CD4-positive, CD25-positive, alpha-beta regulatory T cell (primary cell): ENCODE data around the gene TPCN2. TPM values are rescaled to one million over a fixed set of nuclear protein-coding genes. Genes with fewer than 3 reads are reported as not detected.

Experiments
- ATAC-seq, 2 donors: fragments of 150-1000 bp; cut with Tn5 transposase; one replicate each; pipeline ENCODE4 v1.10.0; 2021; ENCODE audit warnings: low read depth in 2 of 2, moderate number of reproducible peaks in 2 of 2, moderate library complexity in 1 of 2
- DNase-seq, 3 donors: peaks; one replicate each; pipeline versions ENCODE4 v3.0.0 to v3.0.0-alpha.2; 2012 to 2022; ENCODE audit warnings: mixed read lengths in 1 of 3
- H3K27ac ChIP-seq: one replicate; pipeline ENCODE4 v1.7.0; 2013; ENCODE audit warnings: mild to moderate bottlenecking, low read length; ENCODE audit not compliant: insufficient read depth, poor library complexity, severe bottlenecking
- H3K27me3 ChIP-seq: one replicate; pipeline ENCODE4 v1.7.0; 2013; ENCODE audit warnings: low read length; ENCODE audit not compliant: control insufficient read depth, insufficient read depth
- H3K36me3 ChIP-seq: one replicate; pipeline ENCODE4 v1.7.0; 2013; ENCODE audit warnings: mild to moderate bottlenecking, low read length, moderate library complexity; ENCODE audit not compliant: control insufficient read depth, insufficient read depth
- H3K4me1 ChIP-seq: 2 replicates; pipeline ENCODE4 v1.7.0; 2013; ENCODE audit warnings: mild to moderate bottlenecking, low read length; ENCODE audit not compliant: insufficient read depth, control insufficient read depth, poor library complexity, severe bottlenecking
- H3K4me3 ChIP-seq: one replicate; pipeline ENCODE4 v1.7.0; 2013; ENCODE audit warnings: low read depth, mild to moderate bottlenecking, low read length, moderate library complexity
- H3K9me3 ChIP-seq, 2 experiments: 1 replicate in 1 of 2; 2 replicates in 1 of 2; pipeline ENCODE4 v1.7.0; 2013; ENCODE audit warnings: low read length in 2 of 2, mild to moderate bottlenecking in 1 of 2, moderate library complexity in 1 of 2; ENCODE audit not compliant: control insufficient read depth in 2 of 2
- H3K27ac Mint-ChIP-seq, 3 donors: one replicate each; pipeline ENCODE4 v1.8.0; 2020 to 2022; ENCODE audit warnings: mild to moderate bottlenecking in 3 of 3, mixed read lengths in 3 of 3, moderate library complexity in 2 of 3
- H3K27me3 Mint-ChIP-seq: one replicate; pipeline ENCODE4 v1.8.0; 2022; ENCODE audit warnings: mild to moderate bottlenecking, mixed read lengths
- H3K36me3 Mint-ChIP-seq: one replicate; pipeline ENCODE4 v1.8.0; 2020; ENCODE audit warnings: mixed read lengths
- H3K4me1 Mint-ChIP-seq, 4 donors: one replicate each; pipeline ENCODE4 v1.8.0; 2020 to 2022; ENCODE audit warnings: mixed read lengths in 4 of 4, mild to moderate bottlenecking in 1 of 4
- H3K4me3 Mint-ChIP-seq, 4 donors: one replicate each; pipeline ENCODE4 v1.8.0; 2020 to 2022; ENCODE audit warnings: mild to moderate bottlenecking in 4 of 4, mixed read lengths in 4 of 4, moderate library complexity in 3 of 4
- H3K9me3 Mint-ChIP-seq, 7 donors: one replicate each; pipeline ENCODE4 v1.8.0; 2020 to 2022; ENCODE audit warnings: mixed read lengths in 7 of 7, mild to moderate bottlenecking in 3 of 7, moderate library complexity in 2 of 7
- polyA plus RNA-seq, 4 donors: library from polyadenylated mRNA; unstranded; fragments of 300-500 nt; fragmentation: Illumina TruSeq; gene quantifications; one replicate each; pipeline ENCODE4 v1.2.3, GENCODE V29; 2021
- total RNA-seq: library from RNA; stranded (reverse); gene quantifications from one replicate; pipeline ENCODE4 v1.2.3, GENCODE V29; 2022

The TPCN2 gene
- total and polyA plus RNA-seq, 5 donors from 2014 or later, result 5.9 to 20.5 (median 6.6) TPM

DNA sequence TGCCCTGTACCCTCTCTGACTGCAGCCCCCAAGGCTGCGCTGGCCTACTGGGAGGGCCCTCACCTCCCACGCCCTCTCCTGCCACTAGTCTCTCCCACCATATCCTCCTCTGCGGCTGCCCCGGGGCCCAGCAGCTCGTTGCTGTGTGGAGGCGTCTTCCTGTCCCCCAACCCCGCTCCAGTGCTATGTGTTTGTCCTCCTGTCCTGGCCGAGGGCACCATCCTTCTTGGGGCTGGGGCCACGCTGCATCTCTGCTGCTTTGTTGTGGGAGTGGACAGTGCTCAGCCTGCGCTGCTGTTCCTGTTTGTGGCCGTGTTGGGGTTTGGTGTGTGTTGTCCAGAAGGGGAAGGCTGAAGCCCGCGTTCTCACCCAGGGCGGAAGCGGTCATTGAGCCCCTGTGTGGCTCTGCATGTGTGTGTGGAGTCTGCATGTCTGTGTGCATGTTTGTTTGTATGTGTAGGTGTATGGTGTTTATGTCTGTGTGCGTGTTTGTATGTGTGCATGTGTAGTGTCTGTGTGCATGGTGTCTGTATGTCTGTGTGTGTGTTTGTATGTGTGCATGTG lies 15.7 kb downstream of the TPCN2 start:
- ATAC-seq (no peak), DNase-seq (no peak)
- no peaks in the 10 kb centered on the region for H3K27me3 ChIP-seq
- H3K27ac ChIP-seq, result no peak overlapping the region
- H3K36me3 Mint-ChIP-seq, result peaks cover 4% of the 10 kb centered on the region
- H3K4me1 Mint-ChIP-seq, result peaks cover 0 to 8% (median 4%) of the 10 kb centered on the region in 4 donors
- H3K4me3 Mint-ChIP-seq, result no peak overlapping the region
- no peaks in the 10 kb centered on the region for H3K4me1 ChIP-seq
- H3K4me3 ChIP-seq, result no peak overlapping the region
- no peaks in the 10 kb centered on the region for H3K9me3 ChIP-seq
- H3K9me3 Mint-ChIP-seq, result no peaks in the 10 kb centered on the region
- no peak overlapping the region for H3K27ac Mint-ChIP-seq
- H3K27me3 Mint-ChIP-seq, result no peaks in the 10 kb centered on the region
- peaks cover 11% of the 10 kb centered on the region for H3K36me3 ChIP-seq

DNA sequence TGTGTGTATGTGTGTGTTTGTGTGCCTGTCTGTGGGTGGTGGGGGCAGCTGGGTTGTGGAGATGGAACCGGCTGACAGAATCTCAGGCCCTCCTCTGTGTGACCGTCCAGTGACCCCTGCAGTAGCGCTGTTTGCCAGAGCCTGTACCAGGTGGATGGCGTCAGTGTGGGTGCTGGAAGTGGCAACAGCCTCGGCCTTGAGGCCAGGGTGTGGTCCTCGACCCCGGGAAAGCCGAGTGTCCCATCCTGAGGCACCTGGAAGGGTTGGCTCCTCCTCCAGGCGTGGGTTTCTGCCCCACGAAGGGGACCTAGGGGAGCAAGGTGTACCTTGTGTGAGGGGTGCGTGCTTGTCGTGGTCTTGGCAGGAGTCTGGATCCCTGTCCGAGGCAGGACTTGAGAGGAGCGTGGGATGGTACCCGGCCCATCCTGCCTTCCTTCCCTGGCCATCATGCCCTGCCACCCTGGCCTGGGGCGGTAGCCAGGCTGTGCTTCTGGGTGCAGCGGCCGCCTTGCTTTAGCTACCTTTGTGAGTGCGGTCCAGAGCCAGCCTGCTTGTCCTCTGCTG lies 16.5 kb downstream of the TPCN2 start:
- peak overlapping the region in 1 of 3 donors; percentile 49 for H3K27ac Mint-ChIP-seq
- peaks cover 11% of the 10 kb centered on the region for H3K36me3 ChIP-seq

DNA sequence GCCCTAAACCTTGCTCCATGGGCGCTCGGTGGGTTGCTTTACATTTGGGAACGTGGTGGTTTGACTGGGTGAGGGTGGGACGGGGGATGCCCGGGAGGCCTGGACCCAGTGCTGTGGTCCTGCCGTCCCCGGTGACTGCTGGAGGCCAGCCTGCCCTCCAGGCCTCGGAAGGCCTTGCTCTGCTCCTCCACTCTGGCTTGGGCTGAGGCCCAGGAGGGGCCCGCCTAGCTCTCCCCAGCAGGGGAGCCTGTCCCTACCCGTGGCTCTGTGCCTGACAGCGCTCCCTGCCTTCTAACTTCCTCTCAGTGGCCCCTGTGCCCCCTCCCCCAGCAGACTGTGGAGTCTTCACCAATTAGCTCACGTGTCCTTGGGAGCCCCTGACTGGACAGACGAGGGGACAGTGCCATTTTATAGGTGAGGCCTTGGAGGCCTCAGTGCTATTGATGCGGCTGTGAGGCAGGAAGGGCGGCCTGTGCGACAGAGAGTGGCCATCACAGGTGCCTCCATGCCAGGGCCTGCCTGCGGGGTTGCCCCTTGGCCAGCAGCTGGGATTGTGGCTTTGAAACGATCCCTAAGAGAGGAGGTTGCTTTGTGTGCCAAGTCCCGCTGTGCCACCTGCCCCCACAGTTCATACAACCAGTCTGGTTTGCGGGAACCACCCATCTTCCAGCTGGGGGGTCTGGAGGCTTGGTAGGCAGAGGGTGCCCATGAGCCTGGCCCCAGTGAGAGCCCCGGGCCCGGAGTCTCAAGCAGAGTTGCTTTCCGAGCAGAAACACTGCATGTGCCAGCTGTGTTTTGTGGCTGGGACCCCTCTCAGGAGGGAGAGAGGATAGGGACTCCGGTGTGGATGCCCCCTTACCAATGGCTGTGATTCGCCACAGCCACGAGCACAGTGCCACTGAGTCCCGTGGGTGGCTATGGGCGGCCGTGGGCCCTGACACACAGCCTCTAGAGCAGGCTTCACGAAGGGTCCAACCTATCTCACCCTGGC lies 17.7 kb downstream of the TPCN2 start:
- ATAC-seq (no peak), DNase-seq (no peak)
- H3K27me3 ChIP-seq, result no peaks in the 10 kb centered on the region
- no peak overlapping the region for H3K4me3 ChIP-seq
- no peaks in the 10 kb centered on the region for H3K9me3 Mint-ChIP-seq
- peaks cover 0 to 5% (median 4%) of the 10 kb centered on the region in 4 donors for H3K4me1 Mint-ChIP-seq
- no peaks in the 10 kb centered on the region for H3K4me1 ChIP-seq
- no peaks in the 10 kb centered on the region for H3K9me3 ChIP-seq
- H3K36me3 ChIP-seq, result peaks cover 11% of the 10 kb centered on the region
- no peak overlapping the region for H3K4me3 Mint-ChIP-seq
- H3K27ac Mint-ChIP-seq, result peak overlapping the region in 1 of 3 donors; percentile 49
- no peaks in the 10 kb centered on the region for H3K27me3 Mint-ChIP-seq
- peaks cover 12% of the 10 kb centered on the region for H3K36me3 Mint-ChIP-seq
- no peak overlapping the region for H3K27ac ChIP-seq

More for the DNA sequence above, 16.5 kb downstream of the TPCN2 start:
- Histone ChIP-seq H3K27me3 (no peaks in the 10 kb centered on the region), H3K4me3 (no peak overlapping the region), H3K27ac (no peak overlapping the region), H3K4me1 (no peaks in the 10 kb centered on the region), H3K9me3 (no peaks in the 10 kb centered on the region)
- peaks cover 0 to 8% (median 4%) of the 10 kb centered on the region in 4 donors for H3K4me1 Mint-ChIP-seq
- peaks cover 4% of the 10 kb centered on the region for H3K36me3 Mint-ChIP-seq
- H3K4me3 Mint-ChIP-seq, result no peak overlapping the region
- no peaks in the 10 kb centered on the region for H3K9me3 Mint-ChIP-seq
- DNase-seq (no peak), ATAC-seq (no peak)
- H3K27me3 Mint-ChIP-seq, result no peaks in the 10 kb centered on the region

DNA sequence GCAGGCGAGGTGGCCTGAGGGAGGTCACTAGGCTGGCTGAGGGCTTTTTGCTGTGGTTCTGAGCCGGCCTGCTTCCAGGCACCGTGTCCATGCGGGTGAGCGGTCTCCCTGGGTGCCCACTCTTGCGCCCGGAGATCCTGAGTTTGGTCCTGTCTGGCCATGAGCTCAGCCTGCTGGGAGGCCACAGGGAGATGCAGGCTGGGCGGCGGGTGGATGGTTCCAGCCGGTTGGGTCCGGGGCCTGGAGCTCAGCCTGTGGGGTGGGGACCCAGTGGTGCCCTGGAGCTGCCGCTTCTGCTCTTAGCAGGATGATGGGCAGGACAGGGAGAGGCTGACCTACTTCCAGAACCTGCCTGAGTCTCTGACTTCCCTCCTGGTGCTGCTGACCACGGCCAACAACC lies 18.5 kb downstream of the TPCN2 start:
- Mint-ChIP-seq H3K4me3 (no peak overlapping the region), H3K27ac (no peak overlapping the region), H3K4me1 (peaks cover 0 to 5% (median 0%) of the 10 kb centered on the region in 4 donors), H3K27me3 (no peaks in the 10 kb centered on the region), H3K36me3 (peaks cover 12% of the 10 kb centered on the region), H3K9me3 (no peaks in the 10 kb centered on the region)
- H3K4me3 ChIP-seq, result no peak overlapping the region
- H3K9me3 ChIP-seq, result no peaks in the 10 kb centered on the region
- no peak overlapping the region for H3K27ac ChIP-seq
- DNase-seq (no peak), ATAC-seq (no peak)
- no peaks in the 10 kb centered on the region for H3K27me3 ChIP-seq
- peaks cover 11% of the 10 kb centered on the region for H3K36me3 ChIP-seq
- H3K4me1 ChIP-seq, result no peaks in the 10 kb centered on the region

DNA sequence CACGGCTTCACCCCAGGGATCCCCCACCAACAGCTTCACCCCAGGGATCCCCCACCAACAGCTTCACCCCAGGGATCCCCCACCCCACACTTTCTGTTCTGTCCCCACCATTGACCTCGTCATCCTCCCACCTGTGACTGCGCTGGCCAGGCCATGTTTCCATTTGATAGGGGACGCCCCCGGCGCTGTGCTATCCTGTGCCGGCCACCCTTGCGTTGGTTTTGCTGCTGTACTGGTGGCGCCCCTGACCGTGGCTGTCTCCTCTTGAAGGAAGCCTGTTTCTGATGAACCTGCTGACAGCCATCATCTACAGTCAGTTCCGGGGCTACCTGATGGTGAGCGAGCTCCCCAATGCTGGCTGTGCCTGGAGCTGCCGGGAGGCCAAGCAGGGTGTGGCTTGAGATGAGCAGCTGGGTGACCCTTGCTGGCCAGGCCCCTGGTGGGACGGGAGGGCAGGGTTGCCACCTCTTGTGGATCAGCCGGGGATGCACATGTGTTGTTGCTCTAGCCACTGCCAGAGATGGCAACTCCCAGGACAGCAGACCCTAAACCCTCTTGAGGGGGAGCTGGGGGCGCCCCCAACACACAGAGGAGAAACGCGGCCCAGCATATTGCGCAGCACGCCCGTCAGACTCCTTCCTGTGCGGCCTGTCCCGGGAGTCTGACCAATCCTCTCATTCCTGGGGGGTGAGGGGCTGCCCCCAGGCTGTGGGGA lies 22.5 kb downstream of the TPCN2 start:
- Mint-ChIP-seq H3K9me3 (no peaks in the 10 kb centered on the region), H3K36me3 (peaks cover 16% of the 10 kb centered on the region), H3K27ac (no peak overlapping the region), H3K4me1 (peaks cover 0 to 9% (median 1%) of the 10 kb centered on the region in 4 donors), H3K27me3 (no peaks in the 10 kb centered on the region), H3K4me3 (no peak overlapping the region)
- H3K4me1 ChIP-seq, result no peaks in the 10 kb centered on the region
- no peak for ATAC-seq
- H3K36me3 ChIP-seq, result peaks cover 5% of the 10 kb centered on the region
- no peak overlapping the region for H3K27ac ChIP-seq
- H3K27me3 ChIP-seq, result no peaks in the 10 kb centered on the region
- no peak for DNase-seq
- no peaks in the 10 kb centered on the region for H3K9me3 ChIP-seq
- H3K4me3 ChIP-seq, result no peak overlapping the region

DNA sequence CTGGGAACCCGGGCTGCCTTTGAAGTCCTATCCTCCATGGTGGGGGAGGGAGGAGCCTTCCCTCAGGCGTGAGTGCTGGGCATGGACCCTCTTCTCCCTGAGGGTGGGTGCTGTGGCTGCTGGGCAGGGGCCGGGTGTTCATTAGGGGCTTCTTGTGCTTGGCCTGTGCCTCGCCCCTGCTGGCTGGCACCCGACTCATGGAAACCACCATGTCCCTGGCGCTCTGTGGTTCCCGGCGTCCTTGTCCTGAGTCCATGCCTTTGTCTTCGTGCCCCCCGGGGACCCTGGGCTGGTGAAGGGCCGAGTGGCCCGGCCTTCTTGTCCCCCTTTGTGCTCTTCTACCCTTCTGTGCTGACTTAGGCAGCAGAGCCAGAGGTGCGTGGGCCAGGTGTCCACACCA lies 23.2 kb downstream of the TPCN2 start:
- Mint-ChIP-seq H3K9me3 (no peaks in the 10 kb centered on the region), H3K36me3 (peaks cover 16% of the 10 kb centered on the region), H3K4me3 (no peak overlapping the region), H3K4me1 (peaks cover 0 to 9% (median 1%) of the 10 kb centered on the region in 4 donors), H3K27me3 (no peaks in the 10 kb centered on the region), H3K27ac (no peak overlapping the region)
- H3K9me3 ChIP-seq, result no peaks in the 10 kb centered on the region
- no peak overlapping the region for H3K4me3 ChIP-seq
- no peaks in the 10 kb centered on the region for H3K27me3 ChIP-seq
- peaks cover 5% of the 10 kb centered on the region for H3K36me3 ChIP-seq
- DNase-seq (no peak), ATAC-seq (no peak)
- no peak overlapping the region for H3K27ac ChIP-seq
- no peaks in the 10 kb centered on the region for H3K4me1 ChIP-seq

DNA sequence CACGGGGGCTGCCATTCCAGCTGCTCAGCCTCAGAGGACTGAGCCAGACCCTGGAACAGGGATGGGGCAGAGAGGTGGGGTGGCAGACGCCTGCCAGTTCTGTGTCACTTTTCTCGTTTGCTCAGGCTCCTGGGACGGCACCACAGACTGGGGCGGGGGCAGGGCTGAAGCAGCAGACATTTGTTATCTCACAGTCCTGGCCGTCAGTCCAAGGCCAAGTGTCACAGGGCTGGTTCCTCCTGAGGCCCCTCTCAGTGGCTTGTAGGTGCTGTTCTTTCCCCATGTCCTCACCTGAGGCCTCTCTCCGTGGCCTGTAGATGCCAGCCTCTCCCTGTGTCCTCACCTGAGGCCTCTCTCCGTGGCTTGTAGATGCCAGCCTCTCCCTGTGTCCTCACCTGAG lies 24.7 kb downstream of the TPCN2 start:
- DNase-seq (no peak), ATAC-seq (no peak)
- Histone ChIP-seq H3K36me3 (peaks cover 5% of the 10 kb centered on the region), H3K9me3 (no peaks in the 10 kb centered on the region), H3K27ac (no peak overlapping the region), H3K27me3 (no peaks in the 10 kb centered on the region), H3K4me3 (no peak overlapping the region), H3K4me1 (no peaks in the 10 kb centered on the region)
- peaks cover 0 to 7% (median 5%) of the 10 kb centered on the region in 4 donors for H3K4me1 Mint-ChIP-seq
- H3K27me3 Mint-ChIP-seq, result no peaks in the 10 kb centered on the region
- no peak overlapping the region for H3K4me3 Mint-ChIP-seq
- no peaks in the 10 kb centered on the region for H3K9me3 Mint-ChIP-seq
- H3K27ac Mint-ChIP-seq, result no peak overlapping the region
- peaks cover 12% of the 10 kb centered on the region for H3K36me3 Mint-ChIP-seq
